GM18858 (cell line): ENCODE data around the gene SCAMP2.

Experiments used
- ATAC-seq: cut with Tn5 transposase; IDR thresholded peaks from one replicate; pipeline ENCODE4 v1.9.1; 2021; ENCODE audit not compliant: unreplicated experiment

Gene SCAMP2

DNA sequence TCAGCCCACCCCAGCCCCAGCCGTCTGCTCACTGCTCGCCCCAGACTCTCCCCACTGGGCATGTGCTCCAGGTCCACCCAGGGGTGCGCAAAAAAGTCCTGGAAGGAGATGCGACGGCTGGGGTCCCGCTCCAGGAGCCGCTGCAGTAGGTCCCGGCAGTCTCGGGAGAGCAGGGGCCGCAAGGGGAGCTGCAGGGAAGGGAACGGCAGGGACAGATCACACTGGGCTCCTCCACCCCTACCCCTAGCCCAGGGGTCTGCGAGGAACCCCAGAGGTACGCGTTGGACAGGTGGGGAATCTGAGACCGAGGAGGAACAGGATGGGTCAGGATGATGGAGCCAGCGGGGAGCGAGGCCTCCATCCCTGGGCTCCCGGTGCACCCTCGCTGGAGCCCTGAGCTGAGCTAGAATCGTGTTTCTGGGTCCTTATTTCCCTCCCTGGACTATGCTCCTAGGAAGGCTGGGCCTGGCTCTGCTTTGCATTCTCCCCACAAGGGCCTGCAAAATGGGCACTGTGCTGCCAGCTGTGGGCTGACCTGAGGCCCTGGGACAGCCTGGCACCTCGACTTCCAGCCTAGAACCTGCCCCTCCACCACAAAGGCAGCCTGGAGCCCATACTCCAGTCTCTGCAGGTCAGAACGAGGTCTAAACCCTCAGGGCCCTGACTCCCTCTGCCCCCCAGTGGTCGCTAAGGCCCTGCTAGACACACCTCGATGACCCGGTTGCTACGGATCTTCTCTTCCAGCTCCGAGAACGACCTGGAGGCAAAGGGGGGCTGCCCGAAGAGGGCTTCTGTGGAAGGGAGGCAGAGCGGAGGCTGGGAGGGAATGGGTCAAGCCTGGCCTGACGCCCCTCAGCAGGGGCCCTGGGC lies 33.4 kb downstream of the SCAMP2 start:
- no peak for ATAC-seq

DNA sequence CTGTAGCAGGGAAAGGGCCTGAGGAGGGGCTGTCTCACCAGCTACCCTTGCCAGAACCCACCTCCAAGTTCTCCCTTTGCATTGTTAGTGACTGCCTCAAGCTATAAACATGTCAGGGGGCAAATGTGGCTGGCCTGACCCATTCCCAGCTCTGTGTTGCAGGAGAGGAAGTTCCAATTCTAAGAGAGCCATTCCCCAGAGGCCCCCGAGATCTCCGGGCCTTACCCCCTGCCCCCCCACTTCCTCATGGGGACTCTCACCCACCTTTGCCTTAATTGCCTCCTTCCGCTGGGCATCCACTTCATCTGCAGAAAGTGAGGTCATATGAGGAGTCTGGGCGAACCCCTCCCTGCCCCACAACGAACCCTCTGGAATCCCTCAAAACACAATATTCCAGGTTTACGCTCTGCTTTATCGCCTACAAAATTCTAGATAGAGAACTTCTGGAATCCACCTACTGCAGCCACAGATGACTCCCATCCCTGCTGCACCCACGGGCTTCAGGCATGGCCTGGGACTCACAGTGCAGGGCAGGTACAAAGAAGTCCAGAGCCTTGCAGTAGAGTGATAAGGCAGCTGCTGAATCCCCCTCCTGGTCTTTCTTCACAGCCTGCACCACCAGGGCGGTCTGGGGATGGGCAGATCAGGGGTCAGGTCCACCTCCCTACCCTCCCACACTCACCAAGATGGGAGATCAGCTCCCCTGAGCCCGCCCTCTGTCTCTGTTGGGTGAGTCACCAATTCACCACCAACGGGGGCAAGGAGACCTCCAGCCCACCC lies 34.2 kb downstream of the SCAMP2 start:
- no peak for ATAC-seq

DNA sequence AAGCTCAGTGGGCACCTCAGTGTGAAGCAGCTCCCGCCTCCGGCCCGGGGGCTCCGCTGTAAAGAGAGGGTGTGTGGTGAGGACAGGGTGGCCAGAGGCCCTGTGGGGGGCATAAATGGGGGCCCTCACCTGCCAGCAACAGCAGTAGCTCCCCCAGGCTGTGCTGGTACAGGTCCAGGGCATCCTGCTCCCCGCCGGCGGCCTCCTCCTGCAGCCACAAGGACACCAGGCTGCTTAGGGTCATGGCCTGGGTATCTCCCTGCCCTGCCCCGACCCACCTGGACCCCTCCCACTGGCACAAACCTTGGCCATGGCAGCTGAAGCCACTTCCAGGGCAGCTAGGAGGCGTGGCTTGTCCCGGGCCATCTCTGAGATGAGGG lies 35.0 kb downstream of the SCAMP2 start:
- no peak for ATAC-seq

DNA sequence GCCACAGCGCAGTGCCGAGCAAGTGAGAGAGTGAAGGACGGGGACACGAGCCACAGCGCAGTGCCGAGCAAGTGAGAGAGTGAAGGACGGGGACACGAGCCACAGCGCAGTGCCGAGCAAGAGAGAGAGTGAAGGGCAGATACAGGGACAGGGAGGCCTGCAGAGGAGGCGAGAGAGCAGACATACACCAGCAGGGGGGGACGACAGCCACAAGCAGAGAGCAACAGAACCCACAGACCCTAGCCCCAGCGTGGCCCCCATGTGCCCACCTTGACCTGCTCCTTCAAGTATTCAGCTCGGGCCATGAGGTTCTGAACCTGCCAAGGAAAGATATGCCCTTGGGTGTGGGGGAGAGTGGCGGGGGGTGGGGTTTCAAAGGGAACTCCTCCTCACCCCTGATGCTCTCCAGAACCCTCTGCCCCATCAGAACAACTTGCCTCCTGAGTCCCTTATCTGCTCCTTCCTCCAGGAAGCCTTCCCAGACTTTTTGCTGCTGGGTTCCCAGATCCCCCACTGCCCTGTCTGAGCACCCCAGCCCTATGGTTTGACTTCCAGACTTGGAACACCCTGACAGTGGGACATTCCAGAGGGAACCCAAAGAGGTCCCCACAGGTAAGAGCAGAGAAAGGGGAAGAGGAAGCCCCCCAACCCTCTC lies 35.6 kb downstream of the SCAMP2 start:
- no peak for ATAC-seq

DNA sequence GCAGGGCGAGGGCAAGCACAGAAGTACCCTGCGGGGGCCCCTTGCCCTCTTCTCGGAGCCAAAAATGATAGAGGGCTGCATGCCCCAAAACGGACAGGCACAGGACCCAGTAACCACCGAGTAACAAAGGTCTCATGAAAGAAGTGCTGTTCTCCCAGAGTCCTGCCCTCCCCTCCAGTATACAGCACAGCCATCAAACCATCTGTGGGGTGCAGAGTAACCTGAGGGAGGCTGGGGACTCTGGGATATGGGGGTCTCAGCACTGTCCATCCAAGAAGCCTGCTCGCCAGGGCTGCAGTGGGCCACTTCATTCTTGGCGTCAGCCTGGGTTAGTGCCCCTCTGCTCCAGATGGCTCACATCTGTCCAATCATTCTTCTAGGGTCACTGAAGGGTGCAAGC lies 36.3 kb downstream of the SCAMP2 start:
- ATAC-seq = no peak

DNA sequence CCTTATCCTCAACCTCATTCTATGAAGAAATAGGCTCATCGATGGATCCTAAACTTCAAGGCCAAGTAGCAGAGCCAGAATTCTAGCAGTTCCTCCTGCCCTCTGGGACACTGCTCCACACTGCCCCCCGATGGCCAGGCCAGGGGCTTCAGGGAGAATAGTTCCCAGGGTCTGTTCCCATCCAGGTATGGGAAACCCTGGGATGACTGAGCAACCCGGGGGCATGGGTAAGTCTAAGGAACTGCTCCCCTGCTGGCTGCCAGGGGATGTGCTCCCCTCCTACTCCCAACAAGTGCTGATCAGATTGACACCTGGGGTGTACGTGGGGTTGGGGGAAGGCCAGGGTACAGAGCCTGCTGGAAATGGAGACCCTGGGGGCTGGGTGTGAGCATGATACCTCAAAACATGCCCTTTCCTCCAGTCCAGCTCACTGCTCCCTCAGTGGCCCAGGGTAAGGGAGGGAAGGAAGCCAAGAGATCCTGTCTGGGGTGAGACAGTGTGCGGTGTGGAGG lies 37.8 kb downstream of the SCAMP2 start:
- no peak for ATAC-seq

DNA sequence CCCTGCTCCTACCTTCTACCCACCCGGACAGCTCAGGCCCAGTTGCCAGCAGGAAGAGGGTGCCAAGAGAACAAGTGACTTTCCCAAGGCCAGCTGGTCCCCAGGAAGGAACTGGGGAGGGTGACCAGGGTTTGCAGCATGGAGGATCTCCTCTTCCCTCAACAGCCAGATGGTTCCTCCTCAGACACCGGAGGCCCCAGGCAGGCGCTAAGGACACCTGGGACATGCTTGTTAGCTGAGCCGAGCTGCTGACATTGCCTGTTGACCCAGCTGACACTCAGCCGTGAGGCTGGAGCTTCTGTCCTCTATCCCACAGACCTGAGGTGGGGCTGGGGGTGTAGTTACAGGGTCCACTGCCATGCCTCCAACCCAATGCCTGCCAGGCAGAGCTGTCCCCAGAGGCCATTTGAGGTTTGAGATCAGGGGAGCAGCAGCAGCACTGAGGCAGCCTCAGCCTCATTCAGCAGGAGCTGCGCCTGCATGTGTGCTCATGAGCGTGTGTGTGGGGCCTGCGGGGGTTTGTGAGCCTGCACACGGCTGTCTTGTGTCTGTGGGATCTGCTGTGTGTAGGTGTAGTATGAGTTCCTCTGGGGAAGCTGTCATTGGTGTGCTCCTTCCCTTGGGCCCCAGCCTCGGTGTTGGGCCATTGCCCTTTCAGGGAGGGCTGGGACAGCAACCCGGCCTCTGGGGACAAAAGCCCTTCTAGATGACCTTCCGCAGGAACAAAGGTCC lies 39.6 kb downstream of the SCAMP2 start:
- no peak for ATAC-seq

DNA sequence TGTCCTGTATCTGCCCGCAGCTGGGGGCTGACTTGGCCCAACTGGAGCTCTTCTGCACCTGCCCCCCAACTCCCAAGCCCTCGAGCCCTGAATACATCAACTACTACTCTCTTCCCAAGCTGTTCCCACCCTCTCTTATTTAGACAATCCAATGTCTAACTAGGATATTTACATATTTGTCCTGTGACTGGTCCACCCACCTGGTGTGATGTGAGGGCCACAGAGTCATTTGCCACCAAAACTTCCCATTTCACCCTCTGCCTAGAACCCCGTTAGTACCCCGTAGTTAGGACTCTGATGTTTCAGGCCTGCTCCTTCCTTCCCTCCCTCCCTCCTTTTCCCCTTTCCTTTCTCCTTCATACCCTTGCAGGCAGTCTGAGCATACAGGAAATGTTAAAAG lies 40.3 kb downstream of the SCAMP2 start:
- no peak for ATAC-seq

DNA sequence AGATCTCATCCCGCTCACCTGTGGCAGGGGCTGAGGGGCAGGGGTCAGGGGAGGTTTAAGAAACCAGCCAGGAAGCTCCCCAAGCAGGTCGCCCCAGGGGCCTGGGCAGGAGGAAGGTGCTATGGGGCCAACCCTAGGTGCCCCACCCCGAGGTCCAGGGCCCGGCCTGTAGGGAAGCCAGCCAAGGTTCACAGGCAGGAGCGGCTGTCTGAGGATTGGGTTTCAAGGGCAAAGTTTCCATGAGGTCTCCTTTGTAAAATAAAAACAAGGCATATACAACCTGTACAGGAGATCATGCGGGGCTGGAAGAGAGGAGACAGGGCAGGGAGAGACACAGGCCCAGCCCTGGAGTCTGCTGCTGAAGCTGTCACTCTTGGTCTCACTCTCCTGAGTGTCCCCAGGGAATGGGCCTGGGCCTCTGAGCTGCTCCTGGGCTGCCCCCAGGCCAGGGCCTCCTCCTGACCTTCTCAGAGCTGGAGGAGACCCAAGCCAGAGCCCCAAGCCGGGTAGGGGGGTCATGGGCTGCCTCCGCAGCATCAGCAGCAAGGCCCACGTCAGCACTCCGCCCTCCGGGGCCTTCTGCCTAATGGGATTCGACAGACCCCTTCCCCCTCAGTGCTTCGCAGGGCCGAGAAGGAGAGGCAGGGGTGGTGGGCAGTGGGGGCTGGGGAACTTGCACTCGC lies 41.2 kb downstream of the SCAMP2 start:
- no peak for ATAC-seq

DNA sequence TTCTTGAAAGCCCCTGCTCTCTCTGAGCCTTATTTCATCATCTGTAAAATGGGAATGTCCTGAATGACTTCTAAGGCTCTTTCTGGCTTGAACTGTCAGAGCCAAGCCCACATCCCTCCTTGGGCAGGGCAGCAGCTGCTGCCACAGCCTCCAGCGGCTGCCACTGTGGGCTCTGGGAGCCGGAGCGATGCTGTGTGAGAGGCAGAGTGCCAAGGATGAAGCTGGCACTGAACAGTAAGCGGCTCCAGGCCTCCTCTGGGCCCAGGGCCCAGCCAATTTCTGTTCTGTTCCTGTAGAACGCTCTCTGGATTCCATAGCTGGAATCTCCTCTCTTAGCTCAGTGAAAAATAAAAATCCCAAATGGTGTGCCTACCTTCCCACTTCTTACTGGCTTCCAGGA lies 42.3 kb downstream of the SCAMP2 start:
- no peak for ATAC-seq

DNA sequence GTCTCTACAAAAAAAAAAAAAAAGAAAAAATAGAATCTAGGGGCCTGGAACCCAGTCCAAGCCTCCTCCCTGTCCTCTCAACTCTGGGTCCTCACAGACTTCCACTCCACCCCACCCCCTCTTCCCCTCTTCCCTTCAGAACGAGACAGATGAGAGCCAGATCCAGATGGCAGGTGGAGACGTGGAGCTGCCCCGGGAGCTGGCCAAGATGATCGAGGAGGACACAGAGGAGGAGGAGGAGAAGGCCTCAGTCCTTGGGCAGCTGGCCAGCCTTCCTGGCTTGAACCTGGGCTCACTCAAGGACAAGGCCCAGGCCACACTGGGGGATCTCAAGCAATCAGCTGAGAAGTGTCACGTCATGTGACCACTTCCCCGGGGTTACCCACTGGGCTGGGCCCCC lies 43.2 kb downstream of the SCAMP2 start:
- ATAC-seq = no peak

DNA sequence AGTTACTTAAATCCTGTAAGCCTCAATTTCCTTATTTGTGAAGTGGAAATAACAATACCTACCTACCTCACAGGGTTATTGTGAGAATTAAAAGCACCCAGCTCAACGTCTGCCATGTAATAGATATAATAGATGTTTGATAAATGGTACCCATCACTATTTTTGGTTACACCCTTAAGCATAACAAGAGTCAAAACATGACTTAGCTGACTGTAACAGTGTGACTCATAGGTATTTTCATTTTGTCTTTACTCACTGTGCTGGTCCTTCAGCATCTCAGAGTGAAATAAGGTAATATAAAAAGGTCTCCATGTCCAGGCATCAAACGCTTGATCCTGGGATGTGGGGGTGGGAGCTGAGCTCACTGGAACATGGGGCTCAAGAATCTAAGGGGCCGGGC lies 43.7 kb downstream of the SCAMP2 start:
- ATAC-seq = no peak

DNA sequence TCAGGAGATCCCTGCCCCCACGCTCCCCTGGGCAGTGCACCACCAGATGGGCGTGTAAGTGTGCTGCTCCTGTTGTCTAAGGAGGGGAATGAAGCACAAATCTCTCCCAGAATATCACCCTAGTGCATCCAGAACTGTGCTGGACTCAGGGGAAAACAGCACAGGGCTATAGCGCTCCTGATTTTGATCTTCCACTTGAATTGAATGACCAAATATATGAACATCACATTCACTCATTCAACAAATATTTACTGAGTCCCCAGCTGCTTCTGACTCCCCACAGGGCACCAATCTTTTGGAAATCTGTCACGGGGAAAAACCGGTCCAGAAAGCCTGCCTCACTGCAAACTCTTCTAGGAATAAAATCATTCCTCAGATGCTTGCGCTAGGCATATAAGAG lies 44.3 kb downstream of the SCAMP2 start:
- ATAC-seq = no peak

DNA sequence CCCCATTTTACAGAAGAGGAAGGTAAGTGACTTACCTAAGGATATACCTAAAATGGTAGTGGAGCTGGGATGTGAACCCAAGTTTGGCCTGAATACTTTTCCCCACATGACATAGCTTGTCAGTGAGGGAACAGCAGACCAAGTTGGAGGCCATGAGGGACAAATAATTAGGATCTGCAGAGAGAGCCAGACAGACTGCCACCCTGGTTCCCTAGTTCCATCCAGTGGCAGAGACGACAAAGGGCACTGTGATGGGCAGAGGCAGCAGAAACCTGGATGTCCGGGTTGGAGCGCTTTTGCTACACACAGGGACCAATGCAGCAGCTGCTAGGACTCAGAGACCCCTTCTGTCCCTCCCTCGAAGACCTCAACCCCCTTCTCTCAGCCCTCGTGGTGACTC lies 45.6 kb downstream of the SCAMP2 start:
- no peak for ATAC-seq

DNA sequence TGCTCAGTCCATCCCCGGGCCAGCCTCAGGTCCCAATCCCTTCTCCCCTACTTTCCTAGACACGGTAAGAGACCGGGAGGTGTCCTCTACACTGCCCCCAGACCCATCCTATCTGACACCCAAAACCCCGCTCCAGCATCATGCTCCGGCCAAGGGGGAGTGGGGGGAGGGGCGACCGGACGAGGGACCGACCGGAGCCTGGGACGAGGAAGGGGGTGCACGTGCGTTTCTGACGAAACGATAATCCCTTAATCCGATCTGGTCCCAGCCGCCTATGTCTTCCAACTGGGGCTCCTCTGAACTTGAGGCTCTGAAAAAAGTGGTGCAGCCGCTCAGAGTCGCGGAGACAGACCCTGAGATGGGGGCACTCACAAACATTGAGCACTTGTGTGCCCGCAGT lies 46.2 kb downstream of the SCAMP2 start:
- no peak for ATAC-seq

DNA sequence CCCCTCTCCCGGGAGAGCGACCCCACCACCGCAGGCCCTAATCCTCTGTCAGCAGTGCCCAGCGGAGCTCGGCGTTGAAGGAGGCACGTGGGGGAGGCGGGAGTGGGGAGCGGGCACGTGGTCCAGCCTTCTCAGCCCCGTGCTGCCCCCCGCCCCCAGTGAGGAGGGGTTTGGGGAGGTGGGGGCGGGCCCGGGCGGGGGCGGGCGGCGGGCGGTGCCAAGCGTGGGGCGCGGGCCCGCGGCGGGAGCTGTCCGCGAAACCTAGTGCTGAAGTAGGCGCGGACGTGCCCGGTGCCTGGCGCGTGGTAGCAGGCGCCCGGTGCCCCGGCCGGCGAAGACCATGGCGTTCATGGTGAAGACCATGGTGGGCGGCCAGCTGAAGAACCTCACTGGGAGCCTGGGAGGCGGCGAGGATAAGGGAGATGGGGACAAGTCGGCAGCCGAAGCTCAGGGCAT lies 46.8 kb downstream of the SCAMP2 start, which contains the start of gene CPLX3:
Gene CPLX3 (plus strand): TSS at position 264 of the 456 bp plus-strand sequence. CDS start 77 bp downstream, at position 341.
- ATAC-seq = no peak

DNA sequence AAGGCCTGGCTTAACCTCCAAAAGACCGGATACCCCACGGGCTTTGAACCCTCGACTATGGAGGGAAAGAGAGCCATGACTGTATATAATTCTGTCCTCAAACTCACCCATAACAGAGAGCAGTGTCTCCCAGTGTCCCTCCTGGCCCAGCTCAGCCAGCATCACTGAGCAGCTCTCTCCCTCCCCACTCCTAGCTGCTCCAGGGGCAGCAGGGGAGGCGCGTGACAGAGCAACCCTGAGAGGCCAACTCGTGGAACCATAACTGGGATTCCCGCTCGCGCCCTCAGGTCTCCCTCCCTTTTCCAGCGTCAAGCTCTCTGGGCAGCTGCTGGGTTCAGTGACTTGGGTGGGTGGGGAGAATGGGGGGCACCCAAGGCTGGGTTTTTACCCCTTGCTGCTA lies 47.3 kb downstream of the SCAMP2 start:
- no peak for ATAC-seq

DNA sequence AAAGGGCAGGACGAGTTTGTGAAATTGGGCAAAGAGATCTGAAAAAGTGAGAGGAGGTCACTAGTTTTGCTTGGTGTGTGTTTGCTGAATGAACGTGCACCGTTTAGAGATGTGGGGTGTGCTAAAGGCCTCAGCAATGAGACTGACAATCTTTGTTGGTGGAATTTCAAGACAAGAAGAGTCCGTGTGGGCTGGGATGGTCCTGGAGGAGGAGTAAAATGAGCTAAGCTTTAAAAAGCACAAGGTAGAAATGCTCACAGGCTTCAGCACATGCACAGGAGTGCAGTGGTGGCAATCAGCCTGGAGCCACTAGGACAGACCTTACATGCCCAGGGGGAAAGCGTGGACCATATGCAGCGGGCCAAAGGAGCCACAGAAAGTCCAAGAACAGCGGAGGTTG lies 48.2 kb downstream of the SCAMP2 start:
- ATAC-seq = no peak

DNA sequence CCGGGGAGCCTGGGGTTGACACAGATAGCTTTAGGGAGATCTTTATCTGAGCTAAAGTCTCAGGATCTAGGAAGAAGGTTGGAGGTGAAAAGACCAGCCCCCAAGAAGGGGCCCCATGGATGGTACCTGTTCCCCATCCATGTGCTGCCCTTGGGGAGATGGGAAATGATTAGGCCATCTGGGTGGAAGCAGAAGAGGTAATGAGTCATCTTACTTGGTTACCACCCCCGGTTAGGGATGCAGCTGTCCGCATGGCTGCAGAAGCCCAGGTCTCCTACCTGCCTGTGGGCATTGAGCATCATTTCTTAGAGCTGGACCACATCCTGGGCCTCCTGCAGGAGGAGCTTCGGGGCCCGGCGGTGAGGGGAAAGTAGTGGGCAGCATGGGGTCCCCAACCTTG lies 49.8 kb downstream of the SCAMP2 start:
- ATAC-seq = no peak

DNA sequence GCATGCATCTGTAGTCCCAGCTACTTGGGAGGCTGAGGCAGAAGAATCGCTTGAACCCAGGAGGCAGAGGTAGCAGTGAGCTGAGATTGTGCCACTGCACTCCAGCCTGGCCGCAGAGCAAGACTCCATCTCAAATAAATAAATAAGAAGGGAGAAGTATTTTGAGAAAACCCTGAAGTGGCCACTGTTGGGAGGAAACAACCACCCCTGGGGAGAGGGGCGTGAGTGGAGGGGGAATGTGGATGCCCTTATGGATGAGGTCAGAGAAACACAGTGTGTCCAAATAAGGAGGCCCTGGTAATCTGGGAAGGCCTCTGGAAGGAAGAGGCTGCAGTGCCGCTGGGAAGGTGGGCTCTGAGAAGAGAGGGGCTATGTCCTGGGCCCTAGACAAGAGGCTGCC lies 50.9 kb downstream of the SCAMP2 start:
- ATAC-seq = no peak
